IPS-NIHi11 (cell line): Measurements from ENCODE around the gene GON7.
"Not testable (repeated sequence)": the region's sequence is repeated elsewhere in the genome, so short reads cannot be mapped to it uniquely, and the experiment has no call there.

Experiments used
- DNase-seq: peaks from one replicate; pipeline ENCODE4 v3.0.0; 2012; ENCODE audit warnings: mixed read lengths, low spot score

The GON7 gene

GRCh38 chr14:93206793-93207467 lies at the start of gene GON7, which contains the start of gene UBR7:
GON7 (minus strand) TSS chr14:93207065; CDS start chr14:93207037, 28 bp downstream.
UBR7 (plus strand) TSS chr14:93207256; CDS start chr14:93207292, 36 bp downstream.
- peak; percentile 96 for DNase-seq

- no peak for DNase-seq
Observed at GRCh38 chr14:93249128-93249831, 42.4 kb upstream of the GON7 start.

GRCh38 chr14:93246534-93246933 lies 39.7 kb upstream of the GON7 start:
- DNase-seq: no peak

GRCh38 chr14:93245764-93246420 lies 39.0 kb upstream of the GON7 start:
- no peak for DNase-seq

GRCh38 chr14:93240678-93241000 lies 33.8 kb upstream of the GON7 start:
- no peak for DNase-seq

- DNase-seq: no peak
Observed at GRCh38 chr14:93239869-93240677, 33.2 kb upstream of the GON7 start.

- DNase-seq: no peak
Observed at GRCh38 chr14:93234798-93235197, 27.9 kb upstream of the GON7 start.

GRCh38 chr14:93233078-93233477 lies 26.2 kb upstream of the GON7 start:
- not testable (repeated sequence) for DNase-seq

- DNase-seq: peak; percentile 33
Observed at GRCh38 chr14:93232159-93232558, 25.3 kb upstream of the GON7 start.

GRCh38 chr14:93231129-93231979 lies 24.5 kb upstream of the GON7 start:
- DNase-seq: peak; percentile 52

- DNase-seq: no peak
Observed at GRCh38 chr14:93230539-93230938, 23.7 kb upstream of the GON7 start.

GRCh38 chr14:93228550-93228949 lies 21.7 kb upstream of the GON7 start:
- DNase-seq: no peak

- DNase-seq: no peak
Observed at GRCh38 chr14:93223565-93223964, 16.7 kb upstream of the GON7 start.

GRCh38 chr14:93220509-93220908 lies 13.6 kb upstream of the GON7 start:
- DNase-seq: no peak

GRCh38 chr14:93219103-93219726 lies 12.3 kb upstream of the GON7 start:
- peak; percentile 59 for DNase-seq

GRCh38 chr14:93214598-93214997 lies 7.7 kb upstream of the GON7 start:
- DNase-seq: no peak

- DNase-seq: no peak
Observed at GRCh38 chr14:93212432-93212831, 5.6 kb upstream of the GON7 start.

GRCh38 chr14:93207468-93208308 lies 823 bp upstream of the GON7 start:
- peak; percentile 70 for DNase-seq

GRCh38 chr14:93201155-93201704 lies 5.6 kb downstream of the GON7 start:
- no peak for DNase-seq

GRCh38 chr14:93200553-93200952 lies 6.3 kb downstream of the GON7 start:
- no peak for DNase-seq
